T-helper 1 cell (primary cell): ENCODE data around the gene SERPINE1.
A peak's percentile ranks its signal among the peaks of the same experiment; 100 is the strongest.
"Not testable (repeated sequence)": the region's sequence is repeated elsewhere in the genome, so short reads cannot be mapped to it uniquely, and the experiment has no call there.

ENCODE experiments used
- DNase-seq, 5 donors: peaks; one replicate each; pipeline ENCODE4 v3.0.0-alpha.2; 2012 to 2020

SERPINE1 gene

GRCh38 chr7:101124376-101125056 lies 2.4 kb upstream of the SERPINE1 start:
- no peak for DNase-seq

- DNase-seq: peak in 1 of 5 donors; percentile 25
Measured at GRCh38 chr7:101125989-101126650, 784 bp upstream of the SERPINE1 start.

- no peak for DNase-seq
Measured at GRCh38 chr7:101127460-101128039, 646 bp downstream of the SERPINE1 start.

- DNase-seq: no peak
Measured at GRCh38 chr7:101128040-101128834, 1.3 kb downstream of the SERPINE1 start.

GRCh38 chr7:101129603-101130117 lies 2.8 kb downstream of the SERPINE1 start:
- DNase-seq: no peak

- DNase-seq: not testable (repeated sequence)
Measured at GRCh38 chr7:101132626-101133600, 6.0 kb downstream of the SERPINE1 start.

GRCh38 chr7:101133621-101134398 lies 6.9 kb downstream of the SERPINE1 start:
- DNase-seq: no peak

GRCh38 chr7:101134399-101134980 lies 7.6 kb downstream of the SERPINE1 start:
- DNase-seq: no peak

- no peak for DNase-seq
Measured at GRCh38 chr7:101137651-101138212, 10.8 kb downstream of the SERPINE1 start.

GRCh38 chr7:101138213-101138870 lies 11.4 kb downstream of the SERPINE1 start:
- DNase-seq: peak; percentile 50 to 85 (median 63)

- no peak for DNase-seq
Measured at GRCh38 chr7:101140339-101140699, 13.4 kb downstream of the SERPINE1 start.

GRCh38 chr7:101140746-101141382 lies 14.0 kb downstream of the SERPINE1 start:
- no peak for DNase-seq

- DNase-seq: no peak
Measured at GRCh38 chr7:101151908-101152651, 25.2 kb downstream of the SERPINE1 start.

- peak; percentile 83 to 96 (median 87) for DNase-seq
Measured at GRCh38 chr7:101153969-101154692, 27.2 kb downstream of the SERPINE1 start, which contains the start of gene AP1S1. Gene AP1S1 (plus strand): TSS chr7:101154476. CDS start chr7:101154515, 39 bp downstream.

GRCh38 chr7:101154693-101155102 lies 27.8 kb downstream of the SERPINE1 start:
- no peak for DNase-seq

GRCh38 chr7:101155303-101155702 lies 28.4 kb downstream of the SERPINE1 start:
- no peak for DNase-seq

GRCh38 chr7:101156277-101156676 lies 29.4 kb downstream of the SERPINE1 start:
- no peak for DNase-seq
